Body of pancreas (tissue), 4 donors: ENCODE measurements around the gene PDIA5. TPM values are rescaled to one million over a fixed set of nuclear protein-coding genes. Genes with fewer than 3 reads are reported as not detected.

ENCODE experiments used
- ATAC-seq: fragments of 150-250 bp; one replicate; pipeline ENCODE4 v1.9.1; 2016
- DNase-seq, 4 donors: peaks; one replicate each; pipeline ENCODE4 v3.0.0-alpha.2; 2019
- H3K27ac ChIP-seq, 4 donors: fragments of 200-600 bp; sonication (generic); 1 replicate in 3 of 4; 2 replicates in 1 of 4; pipeline versions ENCODE4 v1.5.1 to v1.6.1; 2016 to 2019; ENCODE audit warnings: mild to moderate bottlenecking in 1 of 4, mixed read lengths in 1 of 4, moderate library complexity in 1 of 4
- H3K27me3 ChIP-seq, 2 donors: fragments of 200-600 bp; sonication (generic); one replicate each; pipeline ENCODE4 v1.6.0; 2016; ENCODE audit warnings: mild to moderate bottlenecking in 1 of 2
- H3K36me3 ChIP-seq, 2 donors: fragments of 200-600 bp; sonication (generic); replicated peaks in 1 of 2; 2 replicates each; pipeline ENCODE4 v1.5.1; 2016; ENCODE audit warnings: low read depth in 2 of 2; ENCODE audit not compliant: insufficient read depth in 1 of 2
- H3K4me1 ChIP-seq: fragments of 200-600 bp; sonication (generic); one replicate; pipeline ENCODE4 v1.6.0; 2016
- H3K4me3 ChIP-seq, 2 donors: fragments of 200-600 bp; sonication (generic); 1 replicate in 1 of 2; 2 replicates in 1 of 2; pipeline ENCODE4 v1.5.1; 2016 to 2019
- H3K9me3 ChIP-seq, 3 donors: fragments of 200-600 bp; sonication (generic); 1 replicate in 2 of 3; 2 replicates in 1 of 3; pipeline ENCODE4 v1.5.1; 2016
- POLR2A ChIP-seq, 3 donors: fragments of 450-650 bp; IDR thresholded peaks; one replicate each; pipeline ENCODE4 v1.6.1; 2016; ENCODE audit warnings: antibody characterized with exemption in 3 of 3, mild to moderate bottlenecking in 2 of 3
- WGBS, 2 donors: methylation state at CpG; one replicate each; pipeline ENCODE4 v1.1.5; 2017; 5-methylcytosine and 5-hydroxymethylcytosine counted together
- intact Hi-C: fragments of 100-400 bp; cut with DNase I; formaldehyde crosslinking; loops from one replicate; pipeline ENCODE4 v1.15.1; 2023
- total RNA-seq, 2 donors: library from RNA; depleted of rRNA; stranded (reverse); fragments of >200 nt; gene quantifications; one replicate each; pipeline ENCODE4 v1.1.0, GENCODE V29; 2016
- TF ChIP-seq, protein P1 (sequence below), 7 experiments: fragments of 450-650 bp in 4 of 7; fragments of 200-600 bp in 3 of 7; sonication (generic) in 3 of 7; IDR thresholded peaks; one replicate each; pipeline ENCODE4 v1.5.1; 2016 to 2019; ENCODE audit warnings: antibody characterized with exemption in 7 of 7

PDIA5 gene
- total RNA-seq, 2 donors from 2014 or later, result 28.8 to 73.2 TPM

DNA sequence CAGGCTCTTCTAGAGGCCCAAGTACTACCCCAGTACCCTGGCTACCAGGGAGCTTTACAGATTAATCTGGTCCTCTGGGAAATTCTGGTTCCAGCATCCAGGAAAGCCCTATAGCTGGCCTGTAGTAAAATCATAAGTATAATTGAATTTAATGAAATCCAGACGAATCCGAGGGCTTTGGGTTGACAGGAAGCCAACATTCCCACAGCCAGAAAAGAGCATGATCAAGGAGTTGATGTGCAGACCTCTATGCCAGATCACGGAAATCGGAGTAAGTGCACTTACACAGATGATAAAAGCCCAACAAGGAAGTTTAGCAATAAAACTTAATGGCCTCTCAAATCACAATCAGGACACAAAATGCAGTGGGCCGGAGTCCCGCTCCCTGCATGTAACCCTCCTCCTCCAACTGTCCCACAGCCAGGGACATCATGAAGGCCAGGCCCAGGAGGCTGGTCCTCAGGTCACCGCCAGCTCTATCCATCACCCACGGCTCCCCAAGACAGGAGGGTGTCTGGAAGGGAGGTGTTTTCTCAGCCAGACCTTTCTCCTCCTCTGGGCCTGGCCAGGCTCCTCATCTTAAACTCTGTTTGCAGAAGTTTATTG, 72.1 kb downstream of the PDIA5 start:
- no peaks in the 10 kb centered on the region for H3K27me3 ChIP-seq
- 88 to 90% methylated on average over 8 of the region's 8 CpGs for WGBS, 2 donors
- H3K27ac ChIP-seq, result no peak overlapping the region
- H3K4me1 ChIP-seq, result peaks cover 7% of the 10 kb centered on the region
- intact Hi-C loops, result no loop called here
- no peaks in the 10 kb centered on the region for H3K9me3 ChIP-seq
- DNase-seq (no peak), ATAC-seq (no peak)
- peaks cover 0 to 4% of the 10 kb centered on the region in 2 donors for H3K36me3 ChIP-seq
- no peak for TF ChIP-seq POLR2A (IDR thresholded peaks at IDR 0.05)
- TF ChIP-seq, protein P1, sequence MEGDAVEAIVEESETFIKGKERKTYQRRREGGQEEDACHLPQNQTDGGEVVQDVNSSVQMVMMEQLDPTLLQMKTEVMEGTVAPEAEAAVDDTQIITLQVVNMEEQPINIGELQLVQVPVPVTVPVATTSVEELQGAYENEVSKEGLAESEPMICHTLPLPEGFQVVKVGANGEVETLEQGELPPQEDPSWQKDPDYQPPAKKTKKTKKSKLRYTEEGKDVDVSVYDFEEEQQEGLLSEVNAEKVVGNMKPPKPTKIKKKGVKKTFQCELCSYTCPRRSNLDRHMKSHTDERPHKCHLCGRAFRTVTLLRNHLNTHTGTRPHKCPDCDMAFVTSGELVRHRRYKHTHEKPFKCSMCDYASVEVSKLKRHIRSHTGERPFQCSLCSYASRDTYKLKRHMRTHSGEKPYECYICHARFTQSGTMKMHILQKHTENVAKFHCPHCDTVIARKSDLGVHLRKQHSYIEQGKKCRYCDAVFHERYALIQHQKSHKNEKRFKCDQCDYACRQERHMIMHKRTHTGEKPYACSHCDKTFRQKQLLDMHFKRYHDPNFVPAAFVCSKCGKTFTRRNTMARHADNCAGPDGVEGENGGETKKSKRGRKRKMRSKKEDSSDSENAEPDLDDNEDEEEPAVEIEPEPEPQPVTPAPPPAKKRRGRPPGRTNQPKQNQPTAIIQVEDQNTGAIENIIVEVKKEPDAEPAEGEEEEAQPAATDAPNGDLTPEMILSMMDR (IDR thresholded peaks at IDR 0.05), result no peak
- no peak overlapping the region for H3K4me3 ChIP-seq

DNA sequence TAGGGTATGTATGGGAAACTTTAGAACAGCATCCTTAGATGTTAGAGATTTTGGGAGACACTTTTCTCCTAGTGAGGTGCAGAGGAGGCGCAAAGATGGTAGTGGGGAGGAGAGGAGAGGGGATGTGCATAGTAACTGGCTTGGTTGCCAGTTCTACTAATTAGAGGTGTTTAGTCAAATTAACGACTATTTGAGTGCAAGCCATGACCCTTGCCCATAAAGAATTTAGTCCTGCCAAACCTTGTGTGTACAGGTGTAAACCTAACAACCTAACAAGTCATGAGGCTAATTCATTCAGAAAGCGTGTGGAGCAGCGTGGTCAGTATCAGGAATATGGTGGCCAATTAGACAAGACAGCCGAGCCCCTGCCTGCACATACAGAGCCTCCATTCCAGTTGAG, 72.7 kb downstream of the PDIA5 start:
- Histone ChIP-seq H3K27ac (no peak overlapping the region), H3K4me3 (no peak overlapping the region), H3K27me3 (no peaks in the 10 kb centered on the region), H3K9me3 (no peaks in the 10 kb centered on the region), H3K4me1 (peaks cover 12% of the 10 kb centered on the region), H3K36me3 (peaks cover 0 to 2% of the 10 kb centered on the region in 2 donors)
- no peak for ATAC-seq
- intact Hi-C loops, result no loop called here
- DNase-seq, result no peak
- TF ChIP-seq POLR2A (IDR thresholded peaks at IDR 0.05), result no peak
- 75 to 86% methylated on average over 5 of the region's 5 CpGs for WGBS, 2 donors

DNA sequence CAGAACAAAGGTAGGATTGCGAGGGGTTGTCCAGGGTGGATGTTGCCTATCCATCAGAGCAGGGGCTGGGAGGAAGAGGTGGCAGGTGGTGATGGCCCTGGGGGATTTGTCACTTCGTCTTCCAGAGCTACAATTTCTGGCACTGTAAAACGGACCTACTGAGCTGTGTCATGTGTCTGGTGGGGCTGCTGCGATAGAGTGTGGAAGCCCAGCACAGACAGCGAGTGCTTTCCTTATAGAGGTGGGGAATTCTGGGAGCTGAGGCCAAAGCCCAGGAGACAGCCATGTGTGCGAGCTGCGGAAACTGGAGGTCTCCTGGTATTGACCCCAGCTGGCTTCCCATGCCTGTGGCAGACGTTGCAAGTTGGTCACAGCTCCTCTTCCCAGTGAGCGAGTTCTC, 73.7 kb downstream of the PDIA5 start:
- peaks cover 0 to 2% of the 10 kb centered on the region in 2 donors for H3K36me3 ChIP-seq
- peaks cover 15% of the 10 kb centered on the region for H3K4me1 ChIP-seq
- no peak for TF ChIP-seq POLR2A (IDR thresholded peaks at IDR 0.05)
- TF ChIP-seq, protein P1 (IDR thresholded peaks at IDR 0.05), result no peak

DNA sequence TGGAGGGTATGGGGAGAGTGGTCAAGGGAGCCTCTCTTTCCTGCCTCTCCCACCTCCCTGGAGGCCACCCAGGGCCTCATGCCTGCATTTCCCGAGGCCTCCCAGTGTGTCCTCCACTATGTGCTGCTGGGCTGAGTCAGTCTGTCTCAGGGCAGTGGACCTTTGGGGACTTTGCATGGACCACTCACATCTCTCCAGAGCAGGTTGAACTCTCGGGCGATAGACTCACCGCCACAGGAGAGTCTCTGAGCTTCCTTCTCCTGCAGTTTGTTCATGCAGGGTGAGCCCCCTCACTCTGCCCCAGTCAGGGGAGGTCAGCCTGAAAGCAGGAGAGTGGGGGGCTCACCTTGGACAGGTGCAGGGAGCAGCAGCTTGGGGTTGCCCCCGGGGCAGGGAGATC, 74.5 kb downstream of the PDIA5 start:
- ATAC-seq, result no peak
- no peak overlapping the region for H3K4me3 ChIP-seq
- H3K27ac ChIP-seq, result no peak overlapping the region
- H3K36me3 ChIP-seq, result peaks cover 7% of the 10 kb centered on the region in 2 donors
- DNase-seq, result no peak
- TF ChIP-seq, protein P1 (IDR thresholded peaks at IDR 0.05), result no peak
- TF ChIP-seq POLR2A (IDR thresholded peaks at IDR 0.05), result no peak
- no peaks in the 10 kb centered on the region for H3K27me3 ChIP-seq
- intact Hi-C loops, result no loop called here
- no peaks in the 10 kb centered on the region for H3K9me3 ChIP-seq
- peaks cover 15% of the 10 kb centered on the region for H3K4me1 ChIP-seq
- WGBS, 2 donors, result 97 to 99% methylated on average over 4 to 5 of the region's 5 CpGs

More for the DNA sequence above, 73.7 kb downstream of the PDIA5 start:
- Histone ChIP-seq H3K27me3 (no peaks in the 10 kb centered on the region), H3K27ac (no peak overlapping the region), H3K4me3 (no peak overlapping the region), H3K9me3 (no peaks in the 10 kb centered on the region)
- intact Hi-C loops, result no loop called here
- DNase-seq (no peak), ATAC-seq (no peak)
- WGBS, 2 donors, result 84 to 87% methylated on average over 9 of the region's 9 CpGs

DNA sequence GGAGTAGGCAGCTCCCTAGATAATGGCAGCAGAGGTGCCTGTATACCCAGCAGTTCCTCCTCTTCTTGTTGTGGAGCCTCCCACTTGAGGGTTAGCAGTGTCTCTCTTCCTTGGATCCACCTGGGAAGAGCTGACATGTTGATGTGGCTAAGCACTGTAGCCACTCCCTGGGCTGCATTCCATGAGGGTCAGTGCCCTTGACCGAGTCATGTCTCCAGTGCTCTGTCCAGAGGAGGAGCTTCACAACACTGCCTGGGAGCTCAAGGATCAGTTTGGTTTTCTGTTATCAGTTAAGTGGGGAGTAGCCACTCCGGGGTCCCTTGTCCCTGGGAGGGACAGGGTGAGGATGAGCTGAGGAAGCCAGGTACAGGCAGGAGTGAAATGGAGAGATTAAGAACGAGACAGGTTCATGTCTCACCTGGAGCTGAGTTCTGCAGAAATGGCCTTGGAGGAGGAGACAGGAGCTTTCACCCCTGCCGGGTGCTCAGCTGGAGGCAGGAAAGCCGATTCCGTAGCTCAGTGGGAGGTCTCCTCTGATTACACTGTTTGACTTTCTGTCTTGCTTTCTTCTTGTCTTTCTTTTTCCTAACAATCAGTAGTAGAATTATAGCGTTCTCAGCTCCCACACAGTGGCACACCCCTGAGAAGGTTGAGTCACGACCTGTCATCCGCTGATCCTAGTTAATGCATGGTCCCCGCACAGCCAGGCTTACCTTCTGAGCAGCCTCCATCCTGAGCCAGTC, 77.0 kb downstream of the PDIA5 start:
- no peaks in the 10 kb centered on the region for H3K9me3 ChIP-seq
- DNase-seq, result peak in 3 of 4 donors; percentile 24 to 37 (median 25)
- H3K4me3 ChIP-seq, result no peak overlapping the region
- H3K27ac ChIP-seq, result peak overlapping the region; percentile 36 to 81 (median 69)
- TF ChIP-seq, protein P1 (IDR thresholded peaks at IDR 0.05), result no peak
- TF ChIP-seq POLR2A (IDR thresholded peaks at IDR 0.05), result peak in 2 of 3 donors; percentile 7 to 27
- peak; percentile 82 for ATAC-seq
- H3K36me3 ChIP-seq, result peaks cover 12 to 18% of the 10 kb centered on the region in 2 donors
- H3K4me1 ChIP-seq, result peaks cover 15% of the 10 kb centered on the region
- 52 to 66% methylated on average over 10 of the region's 10 CpGs for WGBS, 2 donors
- H3K27me3 ChIP-seq, result no peaks in the 10 kb centered on the region
- intact Hi-C loops, result no loop called here
